ENCODE measurements around the gene TECPR2. TPM values are rescaled to one million over a fixed set of nuclear protein-coding genes. Genes with fewer than 3 reads are reported as not detected.

The TECPR2 gene
- total and polyA plus RNA-seq, 2 of the 13 experiments (the other 11 are each of a cell fraction or from before 2014, with no cell fraction given): 3.5 to 5.7 TPM

DNA sequence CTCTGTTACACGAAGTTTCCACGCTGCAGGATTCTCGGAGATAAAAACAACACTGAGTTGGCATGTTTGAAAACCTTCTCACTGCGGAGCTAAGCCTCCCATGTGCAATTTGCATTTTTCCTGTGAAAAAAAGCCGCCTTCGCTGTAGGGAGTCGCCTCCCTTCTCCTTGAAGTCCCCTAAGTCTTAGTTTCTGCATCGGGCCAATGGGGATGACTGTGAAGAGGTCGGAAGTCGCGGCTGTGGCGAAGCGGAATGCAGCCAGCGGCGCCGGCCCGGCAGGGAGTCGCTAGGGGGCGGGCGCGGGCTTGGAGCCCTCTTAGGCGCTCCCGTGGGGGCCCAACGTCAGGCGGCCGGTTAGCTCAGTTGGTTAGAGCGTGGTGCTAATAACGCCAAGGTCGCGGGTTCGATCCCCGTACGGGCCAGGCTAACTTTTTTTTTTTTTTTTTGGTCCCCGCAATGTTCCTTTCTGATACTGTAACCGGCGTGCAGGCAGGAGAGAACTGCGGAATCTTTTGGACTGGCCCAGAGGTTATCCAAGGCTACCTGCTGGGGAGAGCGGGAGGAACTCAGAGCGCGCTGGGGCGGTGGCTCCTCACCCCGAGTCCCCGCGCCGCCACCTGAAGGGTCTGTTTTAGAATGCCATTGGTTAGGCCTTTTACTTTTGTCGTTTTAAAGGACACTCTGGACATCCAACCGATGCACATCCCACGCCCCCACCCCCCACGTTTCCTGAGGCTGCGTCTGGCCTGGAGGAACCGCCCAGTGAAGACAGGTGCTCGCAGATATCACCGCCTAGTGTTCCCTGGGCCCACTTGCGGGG, 45.8 kb upstream of the TECPR2 start (continued):
- TF ChIP-seq, protein P1, sequence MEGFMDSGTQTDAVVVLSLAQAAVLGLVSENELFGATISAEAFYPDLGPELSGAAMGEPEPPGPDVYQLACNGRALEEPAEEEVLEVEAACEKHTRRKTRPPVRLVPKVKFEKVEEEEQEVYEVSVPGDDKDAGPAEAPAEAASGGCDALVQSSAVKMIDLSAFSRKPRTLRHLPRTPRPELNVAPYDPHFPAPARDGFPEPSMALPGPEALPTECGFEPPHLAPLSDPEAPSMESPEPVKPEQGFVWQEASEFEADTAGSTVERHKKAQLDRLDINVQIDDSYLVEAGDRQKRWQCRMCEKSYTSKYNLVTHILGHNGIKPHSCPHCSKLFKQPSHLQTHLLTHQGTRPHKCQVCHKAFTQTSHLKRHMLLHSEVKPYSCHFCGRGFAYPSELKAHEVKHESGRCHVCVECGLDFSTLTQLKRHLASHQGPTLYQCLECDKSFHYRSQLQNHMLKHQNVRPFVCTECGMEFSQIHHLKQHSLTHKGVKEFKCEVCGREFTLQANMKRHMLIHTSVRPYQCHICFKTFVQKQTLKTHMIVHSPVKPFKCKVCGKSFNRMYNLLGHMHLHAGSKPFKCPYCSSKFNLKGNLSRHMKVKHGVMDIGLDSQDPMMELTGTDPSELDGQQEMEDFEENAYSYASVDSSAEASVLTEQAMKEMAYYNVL (CRISPR knock-in tag; IDR thresholded peaks at IDR 0.05; ENCODE audit: borderline replicate concordance): 0 out of 2 replicates have a peak, but pooled peaks have one; percentile 64
- TF ChIP-seq, protein P2, sequence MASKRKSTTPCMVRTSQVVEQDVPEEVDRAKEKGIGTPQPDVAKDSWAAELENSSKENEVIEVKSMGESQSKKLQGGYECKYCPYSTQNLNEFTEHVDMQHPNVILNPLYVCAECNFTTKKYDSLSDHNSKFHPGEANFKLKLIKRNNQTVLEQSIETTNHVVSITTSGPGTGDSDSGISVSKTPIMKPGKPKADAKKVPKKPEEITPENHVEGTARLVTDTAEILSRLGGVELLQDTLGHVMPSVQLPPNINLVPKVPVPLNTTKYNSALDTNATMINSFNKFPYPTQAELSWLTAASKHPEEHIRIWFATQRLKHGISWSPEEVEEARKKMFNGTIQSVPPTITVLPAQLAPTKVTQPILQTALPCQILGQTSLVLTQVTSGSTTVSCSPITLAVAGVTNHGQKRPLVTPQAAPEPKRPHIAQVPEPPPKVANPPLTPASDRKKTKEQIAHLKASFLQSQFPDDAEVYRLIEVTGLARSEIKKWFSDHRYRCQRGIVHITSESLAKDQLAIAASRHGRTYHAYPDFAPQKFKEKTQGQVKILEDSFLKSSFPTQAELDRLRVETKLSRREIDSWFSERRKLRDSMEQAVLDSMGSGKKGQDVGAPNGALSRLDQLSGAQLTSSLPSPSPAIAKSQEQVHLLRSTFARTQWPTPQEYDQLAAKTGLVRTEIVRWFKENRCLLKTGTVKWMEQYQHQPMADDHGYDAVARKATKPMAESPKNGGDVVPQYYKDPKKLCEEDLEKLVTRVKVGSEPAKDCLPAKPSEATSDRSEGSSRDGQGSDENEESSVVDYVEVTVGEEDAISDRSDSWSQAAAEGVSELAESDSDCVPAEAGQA (IDR thresholded peaks at IDR 0.05; ENCODE audit: low read depth): no peak
- TF ChIP-seq, protein P2 (CRISPR knock-in tag; IDR thresholded peaks at IDR 0.05; ENCODE audit: borderline replicate concordance): no peak
- TF ChIP-seq NR2F6 (IDR thresholded peaks at IDR 0.05) (peak; percentile 31; the same call in 1 of the 2 replicates), NR2F6 (CRISPR knock-in tag; IDR thresholded peaks at IDR 0.05) (peak; percentile 62), WIZ (CRISPR knock-in tag; IDR thresholded peaks at IDR 0.05) (no peak), RAD51 (IDR thresholded peaks at IDR 0.05; ENCODE audit: borderline replicate concordance) (no peak), NR1H2 (CRISPR knock-in tag; IDR thresholded peaks at IDR 0.05; ENCODE audit: borderline replicate concordance, low read depth) (no peak), NFRKB (IDR thresholded peaks at IDR 0.05) (no peak), ZNF33B (CRISPR knock-in tag; IDR thresholded peaks at IDR 0.05) (no peak), DNMT3B (CRISPR knock-in tag; conservative IDR thresholded peaks at IDR 0.05) (no peak), CAMTA2 (CRISPR knock-in tag; IDR thresholded peaks at IDR 0.05; ENCODE audit: borderline replicate concordance) (peak; percentile 66; the same call in 1 of the 2 replicates), MAFK (conservative IDR thresholded peaks at IDR 0.05 in 1 of 2, IDR thresholded peaks at IDR 0.05 in 1 of 2; ENCODE audit: low read length in 2 of 2) (no peak), ATAD3A (CRISPR knock-in tag; IDR thresholded peaks at IDR 0.05) (no peak)
- TF ChIP-seq, protein P3, sequence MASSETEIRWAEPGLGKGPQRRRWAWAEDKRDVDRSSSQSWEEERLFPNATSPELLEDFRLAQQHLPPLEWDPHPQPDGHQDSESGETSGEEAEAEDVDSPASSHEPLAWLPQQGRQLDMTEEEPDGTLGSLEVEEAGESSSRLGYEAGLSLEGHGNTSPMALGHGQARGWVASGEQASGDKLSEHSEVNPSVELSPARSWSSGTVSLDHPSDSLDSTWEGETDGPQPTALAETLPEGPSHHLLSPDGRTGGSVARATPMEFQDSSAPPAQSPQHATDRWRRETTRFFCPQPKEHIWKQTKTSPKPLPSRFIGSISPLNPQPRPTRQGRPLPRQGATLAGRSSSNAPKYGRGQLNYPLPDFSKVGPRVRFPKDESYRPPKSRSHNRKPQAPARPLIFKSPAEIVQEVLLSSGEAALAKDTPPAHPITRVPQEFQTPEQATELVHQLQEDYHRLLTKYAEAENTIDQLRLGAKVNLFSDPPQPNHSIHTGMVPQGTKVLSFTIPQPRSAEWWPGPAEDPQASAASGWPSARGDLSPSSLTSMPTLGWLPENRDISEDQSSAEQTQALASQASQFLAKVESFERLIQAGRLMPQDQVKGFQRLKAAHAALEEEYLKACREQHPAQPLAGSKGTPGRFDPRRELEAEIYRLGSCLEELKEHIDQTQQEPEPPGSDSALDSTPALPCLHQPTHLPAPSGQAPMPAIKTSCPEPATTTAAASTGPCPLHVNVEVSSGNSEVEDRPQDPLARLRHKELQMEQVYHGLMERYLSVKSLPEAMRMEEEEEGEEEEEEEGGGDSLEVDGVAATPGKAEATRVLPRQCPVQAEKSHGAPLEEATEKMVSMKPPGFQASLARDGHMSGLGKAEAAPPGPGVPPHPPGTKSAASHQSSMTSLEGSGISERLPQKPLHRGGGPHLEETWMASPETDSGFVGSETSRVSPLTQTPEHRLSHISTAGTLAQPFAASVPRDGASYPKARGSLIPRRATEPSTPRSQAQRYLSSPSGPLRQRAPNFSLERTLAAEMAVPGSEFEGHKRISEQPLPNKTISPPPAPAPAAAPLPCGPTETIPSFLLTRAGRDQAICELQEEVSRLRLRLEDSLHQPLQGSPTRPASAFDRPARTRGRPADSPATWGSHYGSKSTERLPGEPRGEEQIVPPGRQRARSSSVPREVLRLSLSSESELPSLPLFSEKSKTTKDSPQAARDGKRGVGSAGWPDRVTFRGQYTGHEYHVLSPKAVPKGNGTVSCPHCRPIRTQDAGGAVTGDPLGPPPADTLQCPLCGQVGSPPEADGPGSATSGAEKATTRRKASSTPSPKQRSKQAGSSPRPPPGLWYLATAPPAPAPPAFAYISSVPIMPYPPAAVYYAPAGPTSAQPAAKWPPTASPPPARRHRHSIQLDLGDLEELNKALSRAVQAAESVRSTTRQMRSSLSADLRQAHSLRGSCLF (CRISPR knock-in tag; IDR thresholded peaks at IDR 0.05; ENCODE audit: borderline replicate concordance): no peak
- TF ChIP-seq, protein P4, sequence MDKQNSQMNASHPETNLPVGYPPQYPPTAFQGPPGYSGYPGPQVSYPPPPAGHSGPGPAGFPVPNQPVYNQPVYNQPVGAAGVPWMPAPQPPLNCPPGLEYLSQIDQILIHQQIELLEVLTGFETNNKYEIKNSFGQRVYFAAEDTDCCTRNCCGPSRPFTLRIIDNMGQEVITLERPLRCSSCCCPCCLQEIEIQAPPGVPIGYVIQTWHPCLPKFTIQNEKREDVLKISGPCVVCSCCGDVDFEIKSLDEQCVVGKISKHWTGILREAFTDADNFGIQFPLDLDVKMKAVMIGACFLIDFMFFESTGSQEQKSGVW (CRISPR knock-in tag; IDR thresholded peaks at IDR 0.05; ENCODE audit: borderline replicate concordance): no peak
